SK-N-SH treated with all-trans-retinoic acid at 6 μM for 48 hours (cell line): ENCODE results near the gene ALK.

Experiments used
- ATAC-seq: fragments of 200-7000 bp; cut with Tn5 transposase; 3 replicates; pipeline ENCODE4 v1.9.1; 2020; ENCODE audit warnings: mild to moderate bottlenecking, moderate library complexity
- ARNTL ChIP-seq: fragments of 450-650 bp; formaldehyde crosslinking; IDR thresholded peaks from 2 replicates; pipeline ENCODE4 v1.5.0; 2020; ENCODE audit warnings: low read depth, mild to moderate bottlenecking, moderate library complexity, borderline replicate concordance
- BACH2 ChIP-seq: fragments of 250-450 bp; sonication (Bioruptor Pico); IDR thresholded peaks from 2 replicates; pipeline ENCODE4 v1.9.0; 2021; ENCODE audit warnings: mild to moderate bottlenecking, borderline replicate concordance
- ESRRG ChIP-seq: fragments of 250-450 bp; sonication (Bioruptor Pico); IDR thresholded peaks from 2 replicates; pipeline ENCODE4 v1.6.1; 2021; ENCODE audit warnings: mild to moderate bottlenecking
- GLIS3 ChIP-seq: fragments of 250-450 bp; sonication (Bioruptor Pico); IDR thresholded peaks from 2 replicates; pipeline ENCODE4 v1.5.0; 2020; ENCODE audit warnings: mild to moderate bottlenecking, moderate library complexity
- ISL1 ChIP-seq: fragments of 250-450 bp; sonication (Bioruptor Pico); IDR thresholded peaks from 2 replicates; pipeline ENCODE4 v2.1.2; 2022; ENCODE audit warnings: mild to moderate bottlenecking, moderate library complexity
- OSR1 ChIP-seq: fragments of 250-450 bp; sonication (Bioruptor Pico); IDR thresholded peaks from 2 replicates; pipeline ENCODE4 v1.8.0; 2022; ENCODE audit warnings: moderate library complexity, mild to moderate bottlenecking, inconsistent platforms
- PPARA ChIP-seq: fragments of 250-450 bp; sonication (Bioruptor Pico); IDR thresholded peaks from 2 replicates; pipeline ENCODE4 v1.5.0; 2020; ENCODE audit warnings: mild to moderate bottlenecking, borderline replicate concordance
- RARB ChIP-seq: fragments of 250-450 bp; sonication (Bioruptor Pico); IDR thresholded peaks from 2 replicates; pipeline ENCODE4 v1.8.0; 2021; ENCODE audit warnings: mild to moderate bottlenecking, moderate library complexity
- TOX ChIP-seq: fragments of 250-450 bp; sonication (Bioruptor Pico); IDR thresholded peaks from 2 replicates; pipeline ENCODE4 v1.8.0; 2021; ENCODE audit warnings: mild to moderate bottlenecking, moderate library complexity, borderline replicate concordance
- ZC3H10 ChIP-seq: fragments of 250-450 bp; sonication (Bioruptor Pico); IDR thresholded peaks from 2 replicates; pipeline ENCODE4 v1.5.1; 2021; ENCODE audit warnings: mild to moderate bottlenecking, moderate library complexity
- ZFP3 ChIP-seq: fragments of 250-450 bp; sonication (Bioruptor Pico); IDR thresholded peaks from 2 replicates; pipeline ENCODE4 v1.5.0; 2020; ENCODE audit warnings: mild to moderate bottlenecking, moderate library complexity
- ZFP30 ChIP-seq: fragments of 450-650 bp; formaldehyde crosslinking; IDR thresholded peaks from 2 replicates; pipeline ENCODE4 v1.5.0; 2022; ENCODE audit warnings: mild to moderate bottlenecking, moderate library complexity
- ZNF70 ChIP-seq: fragments of 450-650 bp; formaldehyde crosslinking; IDR thresholded peaks from 2 replicates; pipeline ENCODE4 v1.5.0; 2020; ENCODE audit warnings: mild to moderate bottlenecking, moderate library complexity
- ZNF8 ChIP-seq: fragments of 450-650 bp; formaldehyde crosslinking; IDR thresholded peaks from 2 replicates; pipeline ENCODE4 v1.5.0; 2020; ENCODE audit warnings: mild to moderate bottlenecking, moderate library complexity
- TF ChIP-seq, protein P1 (sequence below): fragments of 250-450 bp; sonication (Bioruptor Pico); IDR thresholded peaks from 2 replicates; pipeline ENCODE4 v1.8.0; 2021; ENCODE audit warnings: low read depth, mild to moderate bottlenecking, moderate library complexity, borderline replicate concordance
- TF ChIP-seq, protein P2 (sequence below): fragments of 250-450 bp; sonication (Bioruptor Pico); IDR thresholded peaks from 2 replicates; pipeline ENCODE4 v1.5.1; 2020; ENCODE audit warnings: low read depth, mild to moderate bottlenecking, moderate library complexity
- TF ChIP-seq, protein P3 (sequence below): fragments of 250-450 bp; sonication (Bioruptor Pico); IDR thresholded peaks from 2 replicates; pipeline ENCODE4 v1.5.0; 2020; ENCODE audit warnings: mild to moderate bottlenecking, moderate library complexity
- TF ChIP-seq, protein P4 (sequence below): fragments of 250-450 bp; sonication (Bioruptor Pico); IDR thresholded peaks from 2 replicates; pipeline ENCODE4 v1.5.1; 2021; ENCODE audit warnings: mild to moderate bottlenecking, moderate library complexity
- TF ChIP-seq, protein P5 (sequence below): fragments of 250-450 bp; sonication (Bioruptor Pico); IDR thresholded peaks from 2 replicates; pipeline ENCODE4 v1.8.0; 2020; ENCODE audit warnings: mild to moderate bottlenecking, moderate library complexity, borderline replicate concordance

Gene ALK

DNA sequence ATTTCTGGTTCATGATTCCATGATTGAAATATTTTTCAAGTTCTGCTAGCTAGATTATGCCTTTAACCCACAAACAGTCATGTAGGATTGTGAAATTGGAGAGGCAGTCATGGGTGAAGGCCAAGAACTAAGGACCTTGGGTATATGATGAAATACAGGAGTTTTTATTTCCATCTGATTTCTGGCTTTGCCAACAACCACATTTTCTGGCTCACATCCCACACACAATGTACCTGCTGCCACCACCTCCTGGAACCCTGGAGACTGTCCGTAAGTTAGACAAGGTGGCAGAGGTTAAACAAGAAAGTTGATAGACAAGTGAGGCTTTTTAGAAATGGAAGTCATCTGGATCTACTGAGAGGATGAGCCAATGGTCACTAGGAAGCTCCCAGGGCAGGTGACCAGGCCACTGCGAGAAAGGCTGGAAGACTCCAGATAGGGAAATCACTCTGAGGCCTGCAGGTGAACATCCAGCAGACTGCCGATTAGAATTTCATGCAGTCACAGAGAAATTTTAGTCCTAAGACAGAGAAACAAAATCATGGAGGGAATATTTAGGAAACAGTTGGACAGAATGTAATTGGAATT lies 402.0 kb downstream of the ALK start (continued):
- TF ChIP-seq, protein P1, sequence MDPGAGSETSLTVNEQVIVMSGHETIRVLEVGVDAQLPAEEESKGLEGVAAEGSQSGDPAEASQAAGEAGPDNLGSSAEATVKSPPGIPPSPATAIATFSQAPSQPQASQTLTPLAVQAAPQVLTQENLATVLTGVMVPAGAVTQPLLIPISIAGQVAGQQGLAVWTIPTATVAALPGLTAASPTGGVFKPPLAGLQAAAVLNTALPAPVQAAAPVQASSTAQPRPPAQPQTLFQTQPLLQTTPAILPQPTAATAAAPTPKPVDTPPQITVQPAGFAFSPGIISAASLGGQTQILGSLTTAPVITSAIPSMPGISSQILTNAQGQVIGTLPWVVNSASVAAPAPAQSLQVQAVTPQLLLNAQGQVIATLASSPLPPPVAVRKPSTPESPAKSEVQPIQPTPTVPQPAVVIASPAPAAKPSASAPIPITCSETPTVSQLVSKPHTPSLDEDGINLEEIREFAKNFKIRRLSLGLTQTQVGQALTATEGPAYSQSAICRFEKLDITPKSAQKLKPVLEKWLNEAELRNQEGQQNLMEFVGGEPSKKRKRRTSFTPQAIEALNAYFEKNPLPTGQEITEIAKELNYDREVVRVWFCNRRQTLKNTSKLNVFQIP, result no peak
- TF ChIP-seq BACH2 (no peak), PPARA (CRISPR knock-in tag) (no peak), ZFP30 (CRISPR knock-in tag) (0 out of 2 replicates have a peak, but pooled peaks have one; percentile 5), TOX (CRISPR knock-in tag) (no peak), ZNF8 (CRISPR knock-in tag) (no peak), ZFP3 (0 out of 2 replicates have a peak, but pooled peaks have one; percentile 28), ZC3H10 (CRISPR knock-in tag) (no peak), GLIS3 (no peak)
- TF ChIP-seq, protein P2, sequence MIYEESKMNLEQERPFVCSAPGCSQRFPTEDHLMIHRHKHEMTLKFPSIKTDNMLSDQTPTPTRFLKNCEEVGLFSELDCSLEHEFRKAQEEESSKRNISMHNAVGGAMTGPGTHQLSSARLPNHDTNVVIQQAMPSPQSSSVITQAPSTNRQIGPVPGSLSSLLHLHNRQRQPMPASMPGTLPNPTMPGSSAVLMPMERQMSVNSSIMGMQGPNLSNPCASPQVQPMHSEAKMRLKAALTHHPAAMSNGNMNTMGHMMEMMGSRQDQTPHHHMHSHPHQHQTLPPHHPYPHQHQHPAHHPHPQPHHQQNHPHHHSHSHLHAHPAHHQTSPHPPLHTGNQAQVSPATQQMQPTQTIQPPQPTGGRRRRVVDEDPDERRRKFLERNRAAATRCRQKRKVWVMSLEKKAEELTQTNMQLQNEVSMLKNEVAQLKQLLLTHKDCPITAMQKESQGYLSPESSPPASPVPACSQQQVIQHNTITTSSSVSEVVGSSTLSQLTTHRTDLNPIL (CRISPR knock-in tag), result 0 out of 2 replicates have a peak, but pooled peaks have one; percentile 4
- TF ChIP-seq, protein P3, sequence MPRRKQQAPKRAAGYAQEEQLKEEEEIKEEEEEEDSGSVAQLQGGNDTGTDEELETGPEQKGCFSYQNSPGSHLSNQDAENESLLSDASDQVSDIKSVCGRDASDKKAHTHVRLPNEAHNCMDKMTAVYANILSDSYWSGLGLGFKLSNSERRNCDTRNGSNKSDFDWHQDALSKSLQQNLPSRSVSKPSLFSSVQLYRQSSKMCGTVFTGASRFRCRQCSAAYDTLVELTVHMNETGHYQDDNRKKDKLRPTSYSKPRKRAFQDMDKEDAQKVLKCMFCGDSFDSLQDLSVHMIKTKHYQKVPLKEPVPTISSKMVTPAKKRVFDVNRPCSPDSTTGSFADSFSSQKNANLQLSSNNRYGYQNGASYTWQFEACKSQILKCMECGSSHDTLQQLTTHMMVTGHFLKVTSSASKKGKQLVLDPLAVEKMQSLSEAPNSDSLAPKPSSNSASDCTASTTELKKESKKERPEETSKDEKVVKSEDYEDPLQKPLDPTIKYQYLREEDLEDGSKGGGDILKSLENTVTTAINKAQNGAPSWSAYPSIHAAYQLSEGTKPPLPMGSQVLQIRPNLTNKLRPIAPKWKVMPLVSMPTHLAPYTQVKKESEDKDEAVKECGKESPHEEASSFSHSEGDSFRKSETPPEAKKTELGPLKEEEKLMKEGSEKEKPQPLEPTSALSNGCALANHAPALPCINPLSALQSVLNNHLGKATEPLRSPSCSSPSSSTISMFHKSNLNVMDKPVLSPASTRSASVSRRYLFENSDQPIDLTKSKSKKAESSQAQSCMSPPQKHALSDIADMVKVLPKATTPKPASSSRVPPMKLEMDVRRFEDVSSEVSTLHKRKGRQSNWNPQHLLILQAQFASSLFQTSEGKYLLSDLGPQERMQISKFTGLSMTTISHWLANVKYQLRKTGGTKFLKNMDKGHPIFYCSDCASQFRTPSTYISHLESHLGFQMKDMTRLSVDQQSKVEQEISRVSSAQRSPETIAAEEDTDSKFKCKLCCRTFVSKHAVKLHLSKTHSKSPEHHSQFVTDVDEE (CRISPR knock-in tag), result no peak
- TF ChIP-seq, all 23 proteins: peak for 4

DNA sequence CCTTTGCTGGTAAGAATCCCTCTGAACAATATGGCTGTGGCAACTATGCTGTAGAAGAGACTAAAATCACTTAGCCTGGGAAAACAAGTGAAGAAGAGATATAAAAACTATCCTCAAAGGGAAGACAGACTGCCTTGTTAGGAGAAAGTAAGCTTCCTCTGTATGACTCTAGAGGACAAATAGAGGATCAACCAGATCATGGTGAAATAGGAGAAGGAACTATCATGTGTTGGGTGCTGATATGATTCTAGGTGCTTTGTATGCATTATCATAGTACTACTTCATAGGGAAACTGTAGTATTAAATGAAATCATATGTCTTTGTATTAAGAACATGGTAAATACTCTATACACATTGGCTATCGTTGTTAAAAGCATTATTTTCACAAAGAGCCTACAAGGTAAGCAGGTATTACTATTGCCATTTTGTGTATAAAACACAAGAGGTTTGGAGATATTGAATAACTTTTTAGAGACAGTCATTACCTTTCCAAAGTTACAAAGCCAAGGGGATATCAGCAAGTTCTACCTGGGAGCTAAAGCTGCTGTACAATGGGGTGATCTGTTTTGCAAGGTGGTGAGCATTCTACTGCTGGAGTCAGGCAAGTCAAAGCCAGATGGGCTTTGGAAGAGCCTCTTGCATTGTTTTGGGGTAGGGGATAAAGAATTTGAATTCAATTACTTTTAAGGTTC lies 402.6 kb downstream of the ALK start:
- ATAC-seq, result no peak
- no peak for TF ChIP-seq ZC3H10 (CRISPR knock-in tag)
- TF ChIP-seq ARNTL (CRISPR knock-in tag), result no peak
- no peak for TF ChIP-seq RARB (CRISPR knock-in tag)
- TF ChIP-seq ESRRG (CRISPR knock-in tag), result no peak
- no peak for TF ChIP-seq ZNF70 (CRISPR knock-in tag)
- TF ChIP-seq GLIS3, result no peak
- TF ChIP-seq TOX (CRISPR knock-in tag), result no peak
- TF ChIP-seq PPARA (CRISPR knock-in tag), result no peak
- TF ChIP-seq, protein P4, sequence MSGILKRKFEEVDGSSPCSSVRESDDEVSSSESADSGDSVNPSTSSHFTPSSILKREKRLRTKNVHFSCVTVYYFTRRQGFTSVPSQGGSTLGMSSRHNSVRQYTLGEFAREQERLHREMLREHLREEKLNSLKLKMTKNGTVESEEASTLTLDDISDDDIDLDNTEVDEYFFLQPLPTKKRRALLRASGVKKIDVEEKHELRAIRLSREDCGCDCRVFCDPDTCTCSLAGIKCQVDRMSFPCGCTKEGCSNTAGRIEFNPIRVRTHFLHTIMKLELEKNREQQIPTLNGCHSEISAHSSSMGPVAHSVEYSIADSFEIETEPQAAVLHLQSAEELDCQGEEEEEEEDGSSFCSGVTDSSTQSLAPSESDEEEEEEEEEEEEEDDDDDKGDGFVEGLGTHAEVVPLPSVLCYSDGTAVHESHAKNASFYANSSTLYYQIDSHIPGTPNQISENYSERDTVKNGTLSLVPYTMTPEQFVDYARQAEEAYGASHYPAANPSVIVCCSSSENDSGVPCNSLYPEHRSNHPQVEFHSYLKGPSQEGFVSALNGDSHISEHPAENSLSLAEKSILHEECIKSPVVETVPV (CRISPR knock-in tag), result no peak
- TF ChIP-seq, all 23 proteins: peak for 0

DNA sequence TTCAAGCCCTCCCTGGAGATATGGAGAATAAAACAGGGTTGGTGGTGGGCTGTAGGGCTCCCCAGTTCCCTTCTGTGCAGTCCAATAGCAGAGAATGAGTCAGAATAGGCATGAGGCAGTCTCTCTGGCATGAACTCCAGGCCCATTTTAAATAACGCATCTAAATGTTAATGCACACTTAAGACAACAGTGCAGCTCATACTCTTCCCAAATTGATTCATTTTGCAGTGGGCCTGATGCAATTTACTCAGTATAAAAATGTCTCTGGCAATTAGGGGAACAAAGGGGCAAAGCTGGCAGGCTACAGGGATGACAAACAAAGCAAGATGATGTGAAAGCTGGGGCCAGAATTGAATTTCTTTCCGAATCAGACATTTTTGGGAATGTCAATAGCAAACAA lies 403.4 kb downstream of the ALK start:
- peak; percentile 85 for ATAC-seq
- TF ChIP-seq ZNF8 (CRISPR knock-in tag) (no peak), ARNTL (CRISPR knock-in tag) (0 out of 2 replicates have a peak, but pooled peaks have one; percentile 34), BACH2 (peak; percentile 88; the same call in 1 of the 2 replicates), GLIS3 (peak; percentile 95; the same call in 1 of the 2 replicates), PPARA (CRISPR knock-in tag) (peak; percentile 62; the same call in 1 of the 2 replicates), ZNF70 (CRISPR knock-in tag) (no peak), ISL1 (CRISPR knock-in tag) (peak; percentile 100), OSR1 (CRISPR knock-in tag) (no peak), TOX (CRISPR knock-in tag) (no peak)
- TF ChIP-seq, protein P2 (CRISPR knock-in tag), result peak; percentile 97
- TF ChIP-seq, protein P5, sequence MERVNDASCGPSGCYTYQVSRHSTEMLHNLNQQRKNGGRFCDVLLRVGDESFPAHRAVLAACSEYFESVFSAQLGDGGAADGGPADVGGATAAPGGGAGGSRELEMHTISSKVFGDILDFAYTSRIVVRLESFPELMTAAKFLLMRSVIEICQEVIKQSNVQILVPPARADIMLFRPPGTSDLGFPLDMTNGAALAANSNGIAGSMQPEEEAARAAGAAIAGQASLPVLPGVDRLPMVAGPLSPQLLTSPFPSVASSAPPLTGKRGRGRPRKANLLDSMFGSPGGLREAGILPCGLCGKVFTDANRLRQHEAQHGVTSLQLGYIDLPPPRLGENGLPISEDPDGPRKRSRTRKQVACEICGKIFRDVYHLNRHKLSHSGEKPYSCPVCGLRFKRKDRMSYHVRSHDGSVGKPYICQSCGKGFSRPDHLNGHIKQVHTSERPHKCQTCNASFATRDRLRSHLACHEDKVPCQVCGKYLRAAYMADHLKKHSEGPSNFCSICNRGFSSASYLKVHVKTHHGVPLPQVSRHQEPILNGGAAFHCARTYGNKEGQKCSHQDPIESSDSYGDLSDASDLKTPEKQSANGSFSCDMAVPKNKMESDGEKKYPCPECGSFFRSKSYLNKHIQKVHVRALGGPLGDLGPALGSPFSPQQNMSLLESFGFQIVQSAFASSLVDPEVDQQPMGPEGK, result peak; percentile 91
- TF ChIP-seq, protein P4 (CRISPR knock-in tag), result peak; percentile 91
- TF ChIP-seq, protein P3 (CRISPR knock-in tag), result peak; percentile 96
